Suppressor macrophage (primary cell): ENCODE measurements around the gene HOXC11.
A peak's percentile ranks its signal among the peaks of the same experiment; 100 is the strongest.

Experiments
- DNase-seq, 4 experiments: peaks; one replicate each; pipeline ENCODE4 v3.0.0-alpha.2; 2020 to 2022

HOXC11 gene

DNA sequence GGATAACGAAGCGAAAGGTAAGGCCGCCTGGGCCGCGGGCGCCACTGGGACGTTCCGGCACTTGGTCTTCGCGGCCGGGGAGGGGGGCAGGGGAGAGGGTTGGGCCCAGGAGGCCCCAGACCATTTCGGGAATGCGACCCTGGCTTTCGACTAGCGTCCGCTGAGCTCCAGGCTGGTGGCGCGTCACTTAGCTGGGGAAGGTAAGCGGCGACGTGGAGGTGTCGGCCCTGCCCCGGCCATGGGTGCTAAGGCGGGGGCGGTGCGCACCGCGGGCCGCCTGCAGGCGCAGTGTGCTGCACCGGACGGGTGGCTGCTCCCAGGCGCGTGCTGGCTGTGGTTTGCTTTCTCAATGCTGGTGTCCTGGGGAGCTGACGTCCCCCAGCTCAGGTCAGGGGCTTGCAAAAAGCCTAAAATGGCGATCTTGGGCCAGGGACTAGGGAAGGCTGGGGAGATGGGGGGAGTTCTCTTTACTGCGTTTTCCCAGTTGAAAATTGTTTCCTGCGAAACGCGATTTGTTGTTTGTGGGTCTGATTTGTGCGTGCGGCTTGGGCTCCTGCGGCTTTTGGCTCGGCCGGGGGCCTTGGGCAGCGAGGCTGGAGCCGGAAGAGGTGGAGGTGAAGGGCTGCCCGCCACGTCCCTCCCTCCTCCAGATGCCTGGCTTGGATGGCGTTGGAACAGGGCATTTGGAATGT is 13.2 kb downstream of the HOXC11 start:
- DNase-seq: no peak

DNA sequence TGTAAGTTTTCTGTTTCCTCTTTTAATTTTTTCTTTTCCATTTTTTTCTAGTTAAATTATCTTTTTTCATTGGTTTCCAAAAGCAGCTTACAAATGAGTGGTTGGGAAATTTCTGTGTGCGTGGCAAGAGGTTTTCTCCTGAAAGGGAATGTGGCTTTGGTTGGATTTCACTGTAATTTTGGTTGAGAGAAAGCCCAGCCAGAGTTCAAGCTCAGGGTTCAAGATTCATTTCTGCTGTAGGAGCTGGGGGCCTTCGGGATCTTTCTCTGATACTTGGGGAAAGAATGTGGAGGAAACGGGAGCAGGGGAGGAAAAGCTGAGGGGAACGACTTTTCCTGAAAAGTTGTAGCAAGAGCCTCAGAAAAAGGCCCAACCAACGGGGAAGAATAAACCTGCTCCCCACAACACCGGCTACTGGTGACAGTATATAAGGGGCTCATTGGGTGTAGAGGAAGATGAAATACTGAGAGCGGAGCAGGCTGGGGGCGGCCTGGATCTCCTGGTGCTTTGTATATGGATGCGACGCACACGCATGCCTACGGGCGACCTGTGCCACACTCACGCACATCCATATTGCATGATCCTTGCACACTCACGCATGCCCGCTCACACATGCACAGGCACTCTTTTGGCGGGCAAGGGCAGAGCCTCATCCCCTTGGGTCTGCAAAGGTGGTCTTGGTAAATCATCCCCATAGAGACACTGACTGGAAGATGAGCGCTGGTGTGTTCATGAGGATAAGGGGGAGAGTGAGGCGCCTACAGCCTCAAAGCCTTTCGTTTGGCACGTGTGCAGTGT is 14.0 kb downstream of the HOXC11 start:
- no peak for DNase-seq

DNA sequence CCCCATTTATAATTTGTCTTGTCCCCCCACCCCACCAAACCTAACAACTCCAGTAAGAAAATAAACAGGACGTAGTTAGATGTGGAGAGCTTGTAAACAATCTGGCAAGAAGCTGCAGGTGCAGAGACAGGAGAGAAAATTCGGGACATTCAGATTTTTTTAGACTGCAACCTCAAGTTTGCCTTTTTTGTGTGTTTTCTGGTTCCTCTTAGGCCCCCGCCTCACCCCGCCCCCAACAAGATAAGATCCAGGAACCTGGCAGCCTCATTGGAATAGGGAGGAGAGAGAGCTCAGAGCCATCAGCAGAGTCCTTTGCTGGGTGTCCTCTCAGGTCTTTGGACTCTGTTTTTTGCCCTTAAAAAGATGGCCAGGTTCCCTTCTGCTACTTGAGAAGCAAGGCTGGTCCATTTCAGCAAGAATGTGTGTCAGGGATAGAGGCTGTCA is 14.9 kb downstream of the HOXC11 start:
- DNase-seq: no peak

DNA sequence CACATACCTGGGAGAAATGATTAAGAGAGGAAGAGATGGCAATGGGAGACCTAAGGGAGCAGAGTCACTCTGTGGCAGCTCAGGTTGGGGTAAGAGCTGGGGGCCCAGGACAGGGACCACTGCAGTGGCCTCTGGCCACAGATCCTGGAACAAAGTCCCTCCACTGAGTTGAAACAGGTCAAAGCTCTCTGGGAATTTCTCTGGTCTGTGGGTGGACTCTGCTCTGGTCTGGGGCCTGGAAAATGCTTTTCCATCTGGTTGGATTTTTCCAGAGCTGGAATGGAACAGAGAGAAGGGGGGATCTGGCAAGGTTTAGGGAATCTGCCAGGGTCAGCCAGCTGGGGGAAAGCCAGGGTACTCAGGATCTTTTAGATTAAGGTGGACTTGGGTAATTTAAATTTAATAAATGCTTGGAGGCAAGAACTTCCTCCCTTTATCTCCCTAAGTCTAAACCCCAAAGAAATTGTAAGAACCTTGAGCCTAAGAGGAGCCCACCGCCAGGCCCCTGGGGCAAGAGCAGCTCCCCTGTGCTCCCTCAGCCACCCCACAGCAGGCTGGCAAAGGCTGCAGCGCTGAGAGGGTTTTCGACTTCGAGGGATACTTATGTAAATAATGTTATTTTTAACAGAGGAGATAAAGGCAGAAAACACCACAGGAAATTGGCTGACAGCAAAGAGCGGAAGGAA is 15.8 kb downstream of the HOXC11 start:
- DNase-seq: no peak

DNA sequence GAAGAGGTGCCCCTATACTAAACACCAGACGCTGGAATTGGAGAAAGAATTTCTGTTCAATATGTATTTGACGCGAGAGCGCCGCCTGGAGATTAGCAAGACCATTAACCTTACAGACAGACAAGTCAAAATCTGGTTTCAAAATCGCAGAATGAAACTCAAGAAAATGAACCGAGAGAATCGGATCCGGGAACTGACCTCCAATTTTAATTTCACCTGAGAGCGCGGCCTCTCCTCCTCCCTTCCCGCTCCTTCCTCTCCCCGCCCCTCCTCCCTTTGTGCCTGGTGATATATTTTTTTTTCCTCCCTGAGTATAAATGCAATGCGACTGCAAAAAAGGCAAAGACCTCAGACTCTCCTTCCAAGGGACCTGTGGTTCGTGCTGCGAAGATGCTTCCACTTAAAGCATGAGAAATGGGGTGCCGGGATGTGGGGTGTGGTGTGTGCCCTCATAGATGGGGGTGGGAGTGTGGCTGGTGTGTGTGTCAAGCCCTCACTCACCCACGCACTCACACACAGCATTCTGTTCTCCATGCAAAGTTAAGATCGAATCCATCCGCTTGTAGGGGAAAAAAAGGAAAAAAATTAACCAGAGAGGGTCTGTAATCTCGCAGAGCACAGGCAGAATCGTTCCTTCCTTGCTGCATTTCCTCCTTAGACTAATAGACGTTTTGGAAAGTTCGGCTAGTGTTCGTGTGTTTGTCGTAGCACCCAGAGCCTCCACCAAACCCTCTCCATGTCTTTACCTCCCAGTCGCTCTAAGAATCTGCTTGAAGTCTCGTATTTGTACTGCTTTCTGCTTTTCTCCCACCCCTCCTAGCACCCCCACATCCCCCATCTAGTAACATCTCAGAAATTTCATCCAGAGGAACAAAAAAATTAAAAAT is 16.5 kb downstream of the HOXC11 start:
- DNase-seq: peak; percentile 34 to 62 (median 44)

DNA sequence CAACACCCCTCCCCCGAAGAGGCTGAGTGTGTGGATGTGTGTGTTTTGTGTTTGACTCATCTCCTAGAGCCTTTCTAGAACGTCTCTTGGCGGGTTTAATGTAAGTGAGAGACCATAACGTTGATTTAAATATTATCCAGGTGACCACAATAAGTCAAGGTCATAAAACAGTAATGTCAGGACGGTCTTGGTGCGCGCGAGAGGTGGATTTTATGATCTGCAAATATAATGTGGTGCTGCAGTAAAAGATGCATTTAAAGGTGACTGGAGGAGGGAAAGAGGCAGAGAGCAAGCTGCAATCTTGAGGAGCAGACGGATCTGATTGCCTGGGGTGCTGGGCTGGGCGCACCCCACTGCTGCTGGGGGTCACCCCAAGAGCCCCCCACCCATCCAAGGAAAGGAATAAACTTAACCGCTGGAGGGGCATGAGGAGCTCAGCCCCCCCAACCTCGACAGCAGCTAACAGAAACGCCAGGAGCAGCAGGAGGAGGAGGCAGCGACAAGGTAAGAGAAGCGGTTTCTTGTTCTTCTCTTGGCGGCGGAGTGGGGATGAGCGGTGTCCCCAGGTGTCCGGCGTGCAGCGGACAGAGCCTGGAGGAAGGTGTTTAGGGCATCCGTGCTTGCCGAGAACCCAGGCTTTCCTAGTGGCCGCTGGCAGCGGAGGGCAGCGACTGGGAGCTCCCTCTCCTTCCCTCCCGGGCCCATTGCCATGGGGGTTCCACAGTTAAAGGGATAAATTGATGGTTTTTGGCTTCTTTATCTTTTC is 17.6 kb downstream of the HOXC11 start:
- DNase-seq: no peak

DNA sequence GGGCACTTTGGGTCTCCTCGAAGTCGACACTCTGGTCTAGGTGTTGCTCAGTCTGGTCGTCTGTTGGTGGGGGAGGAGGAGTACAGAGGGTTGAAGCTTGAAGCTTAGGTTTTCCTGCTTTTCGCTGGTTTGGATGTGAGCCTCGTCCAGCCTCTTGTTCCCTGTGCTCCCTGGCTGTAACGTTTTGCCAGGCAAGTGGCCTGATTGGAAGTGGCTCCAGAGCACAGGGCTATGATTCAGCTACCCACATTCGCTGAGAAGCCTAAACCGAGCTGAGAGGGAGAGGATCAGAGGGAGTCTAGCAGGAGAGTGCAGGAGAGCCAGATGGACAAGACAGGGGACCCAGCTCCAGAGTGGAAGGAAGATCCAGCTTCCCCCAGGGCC is 18.1 kb downstream of the HOXC11 start:
- DNase-seq: no peak

DNA sequence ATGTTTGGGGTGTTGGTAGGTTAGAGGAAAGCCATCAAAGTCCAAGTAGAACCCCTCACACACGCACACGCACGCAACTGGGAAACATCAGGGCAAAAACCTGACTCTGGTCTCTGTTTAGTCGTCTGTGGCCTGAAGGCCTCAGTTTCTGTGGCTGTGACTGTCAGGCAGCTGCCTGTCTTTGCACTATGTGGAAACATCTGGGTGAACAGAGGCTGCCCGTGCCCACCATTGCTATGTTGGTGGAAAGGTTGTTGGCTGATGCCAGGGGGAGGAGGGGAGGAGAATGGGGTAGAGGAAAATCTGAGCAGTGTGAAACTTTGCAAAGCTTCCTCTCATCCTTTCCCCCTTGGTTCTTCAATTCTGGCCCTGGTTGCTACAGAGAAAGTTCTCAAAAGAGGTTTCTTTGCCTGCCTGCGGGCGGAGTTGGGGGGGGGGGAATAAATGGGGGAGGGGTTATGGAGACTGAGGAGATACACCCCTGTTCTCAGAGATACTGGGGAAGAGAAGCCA is 19.5 kb downstream of the HOXC11 start:
- DNase-seq: no peak

DNA sequence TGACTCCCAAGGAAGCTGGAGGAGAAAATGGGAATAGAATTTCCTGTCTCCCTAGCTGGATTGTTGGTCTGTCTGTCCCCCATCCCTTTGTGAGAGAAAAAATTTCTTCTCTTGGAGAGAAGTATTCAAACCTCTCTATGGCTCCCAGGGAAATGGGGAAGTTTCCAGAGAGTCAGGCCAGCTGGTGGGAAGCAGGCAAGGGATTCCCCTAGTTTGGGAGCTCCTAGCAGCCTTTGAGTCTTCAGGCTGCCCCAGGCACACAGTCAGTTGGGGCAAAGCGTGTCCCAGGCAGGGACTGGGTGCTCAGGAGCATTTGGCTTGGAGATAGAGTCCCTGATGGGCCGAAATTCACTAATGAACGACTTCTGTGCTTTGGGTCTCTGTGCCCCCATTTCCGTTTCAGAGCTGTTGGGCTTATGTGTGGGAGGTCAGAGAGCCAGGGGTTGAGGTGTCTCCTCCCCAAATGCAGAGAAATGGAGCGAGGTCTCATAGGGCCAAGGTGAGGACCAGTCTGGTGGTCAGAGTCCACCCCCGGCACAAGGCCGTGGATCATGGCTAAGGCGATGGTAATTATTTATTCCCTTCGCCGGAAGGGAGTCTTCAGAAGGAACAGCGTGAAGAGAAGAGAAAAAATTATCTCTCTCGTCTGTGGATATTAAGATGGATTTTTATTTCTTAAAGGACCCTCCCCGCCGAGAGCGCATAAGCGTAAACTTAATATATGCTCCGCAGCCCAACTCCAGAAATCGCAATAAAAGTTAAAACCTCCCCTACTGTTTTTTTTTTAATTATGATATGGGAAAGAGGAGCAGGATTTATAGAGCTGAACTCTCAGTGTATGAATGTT is 20.5 kb downstream of the HOXC11 start:
- DNase-seq: peak in 2 of 4 experiments; percentile 19 to 30

DNA sequence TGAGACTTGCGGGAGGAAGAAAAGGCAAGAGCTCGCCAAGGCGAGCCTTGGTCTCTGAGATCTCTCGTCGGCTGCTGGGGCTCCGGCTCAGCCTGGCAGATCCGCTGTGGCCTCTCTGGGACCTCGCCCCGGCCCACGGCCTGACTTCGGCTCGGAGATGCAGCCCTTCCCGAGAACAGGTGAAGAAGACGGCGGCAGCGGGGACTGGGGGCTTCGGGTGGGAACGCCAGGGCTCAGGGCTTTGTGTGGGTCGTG is 21.0 kb downstream of the HOXC11 start:
- no peak for DNase-seq

DNA sequence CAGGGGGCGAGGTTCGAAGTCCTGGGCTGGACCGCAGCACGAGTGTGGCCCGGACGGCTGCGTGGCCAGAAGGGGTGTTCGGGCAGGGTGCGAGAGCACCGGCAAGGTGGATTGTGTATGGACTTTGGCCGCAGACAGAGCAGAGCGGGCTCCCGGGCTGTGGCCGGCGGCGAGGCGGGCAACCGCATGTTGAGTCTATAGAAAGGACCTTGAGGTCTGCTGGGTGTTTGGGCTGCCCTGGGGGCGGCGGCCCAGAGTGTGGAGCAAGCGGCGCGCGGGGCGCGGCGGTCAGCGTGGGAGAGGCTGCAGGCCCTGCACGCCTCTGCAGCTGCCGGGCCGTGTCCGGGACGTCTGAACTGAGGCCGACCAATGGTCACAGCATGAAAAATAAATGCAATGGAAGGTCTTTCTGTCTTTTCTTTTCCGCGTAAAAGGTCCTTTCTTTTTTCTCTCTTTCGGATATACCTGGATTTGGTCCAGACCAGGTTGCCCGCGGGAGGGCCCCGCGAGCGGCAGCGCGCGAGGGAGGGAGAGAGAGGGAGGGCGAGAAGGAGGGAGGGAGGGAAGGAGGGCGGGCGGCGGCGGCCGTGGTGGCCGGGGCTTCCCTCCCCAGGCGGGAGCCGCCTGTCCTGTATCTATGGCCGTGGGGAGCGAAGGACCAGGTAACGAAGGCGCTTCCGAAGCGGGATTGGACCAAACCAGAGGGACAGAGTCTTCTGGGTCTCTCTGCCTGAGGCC is 21.5 kb downstream of the HOXC11 start:
- DNase-seq: no peak

DNA sequence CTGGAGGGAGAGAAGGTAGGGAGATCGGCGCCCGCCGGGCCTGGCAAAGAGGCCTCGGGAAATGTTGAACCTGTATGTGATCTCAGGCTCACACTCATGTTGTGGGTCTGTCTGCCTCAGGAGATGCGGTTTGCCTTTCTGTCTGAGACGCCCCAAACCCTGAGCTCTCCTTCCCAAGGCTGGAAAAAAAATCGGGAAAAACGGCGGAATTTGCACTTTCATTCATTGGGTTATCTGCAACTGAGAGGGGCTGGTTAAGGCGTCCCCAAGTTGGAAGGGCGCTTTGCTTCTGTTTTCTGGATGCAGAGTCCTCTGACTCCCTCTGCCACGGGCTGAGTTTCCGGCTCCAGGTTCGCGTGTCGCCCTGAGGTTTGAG is 22.1 kb downstream of the HOXC11 start:
- DNase-seq: peak in 2 of 4 experiments; percentile 17 to 23

DNA sequence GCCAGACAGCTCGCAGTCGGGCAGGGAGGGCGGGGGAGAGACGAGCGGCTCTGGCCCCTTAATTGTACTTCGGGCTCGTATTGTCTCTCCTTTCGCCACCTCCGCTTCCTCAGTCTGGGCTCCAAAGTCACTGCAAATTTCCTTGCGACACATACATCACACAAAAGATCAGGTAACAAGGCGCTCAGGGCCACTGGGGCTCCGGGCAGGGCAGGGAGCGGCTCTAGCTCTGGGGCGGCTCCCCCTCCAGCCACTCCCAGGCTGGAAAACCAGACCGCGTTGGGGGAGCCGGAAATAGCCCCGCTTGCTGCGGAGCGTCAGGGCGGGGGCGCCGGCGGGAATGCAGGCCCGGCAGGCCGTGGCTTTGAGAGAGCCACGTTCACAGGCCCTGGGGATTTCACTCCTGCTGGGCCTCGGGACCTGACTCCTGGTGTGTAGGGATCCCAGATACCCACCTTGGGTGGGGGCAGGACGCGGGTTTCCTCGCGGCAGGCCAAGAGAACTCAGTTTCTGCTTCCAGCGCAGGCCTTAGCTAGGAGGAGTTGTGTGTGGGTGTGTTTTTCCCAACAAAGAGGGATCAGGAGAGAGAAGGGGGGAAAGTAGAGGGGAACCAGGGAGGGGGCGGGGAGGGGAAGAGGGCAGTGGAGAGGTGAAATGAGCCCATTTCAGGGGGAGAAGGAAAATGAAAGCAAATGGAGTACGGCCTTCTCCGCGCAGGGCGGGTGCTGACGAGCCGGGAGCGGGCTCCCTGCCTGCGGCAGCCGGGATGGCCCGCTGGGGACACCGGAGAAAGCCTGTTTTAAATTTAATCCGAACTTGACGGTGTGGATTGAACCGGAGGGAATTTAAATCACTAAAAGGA is 22.7 kb downstream of the HOXC11 start:
- peak in 2 of 4 experiments; percentile 35 to 45 for DNase-seq

DNA sequence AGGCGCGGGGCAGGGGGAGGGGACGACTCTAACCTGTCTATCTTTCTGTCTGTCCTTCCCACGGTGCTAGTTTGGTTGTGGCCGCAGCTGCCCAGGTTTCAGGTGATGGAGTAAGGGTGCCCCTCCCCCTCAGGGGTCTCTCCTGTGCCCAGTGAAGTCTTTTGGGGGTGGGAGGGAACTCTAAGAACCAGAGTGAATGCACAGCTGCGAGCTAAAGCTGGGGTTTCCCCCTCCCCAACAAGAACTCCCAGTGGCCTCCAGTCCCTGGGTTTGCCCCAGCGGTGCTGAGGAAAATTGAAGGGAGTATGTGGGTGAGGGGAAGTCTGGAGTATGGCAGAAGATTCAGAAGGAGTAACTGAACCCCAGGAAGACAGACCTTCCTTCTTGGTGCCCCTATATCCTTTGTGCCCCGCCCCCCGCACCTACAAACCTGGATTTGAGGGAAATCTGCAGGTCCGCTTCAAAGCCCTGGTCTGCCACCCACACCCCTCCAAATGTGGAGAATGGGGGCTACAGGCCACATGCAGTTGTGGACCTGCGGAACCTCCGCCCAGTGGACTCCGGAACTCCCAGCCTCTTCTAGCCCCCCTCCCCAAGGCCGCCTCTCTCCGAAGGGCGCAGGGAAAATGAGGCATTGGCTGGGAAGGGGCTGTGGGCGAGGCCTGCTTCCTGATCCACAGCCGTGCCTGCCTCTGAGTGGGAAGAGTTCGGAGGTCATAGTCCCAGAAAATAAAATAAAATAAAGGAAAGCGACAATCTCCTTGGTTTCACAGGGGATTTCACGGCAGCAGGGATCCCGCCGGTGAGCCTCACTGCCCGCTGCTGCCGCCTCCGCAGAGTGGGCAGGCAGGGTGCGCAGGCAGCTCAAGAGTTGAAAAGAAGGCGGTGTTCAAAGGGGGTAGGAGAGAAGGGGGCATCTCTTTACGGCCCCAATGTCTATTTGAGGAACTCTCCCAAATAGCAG is 23.6 kb downstream of the HOXC11 start:
- DNase-seq: no peak

DNA sequence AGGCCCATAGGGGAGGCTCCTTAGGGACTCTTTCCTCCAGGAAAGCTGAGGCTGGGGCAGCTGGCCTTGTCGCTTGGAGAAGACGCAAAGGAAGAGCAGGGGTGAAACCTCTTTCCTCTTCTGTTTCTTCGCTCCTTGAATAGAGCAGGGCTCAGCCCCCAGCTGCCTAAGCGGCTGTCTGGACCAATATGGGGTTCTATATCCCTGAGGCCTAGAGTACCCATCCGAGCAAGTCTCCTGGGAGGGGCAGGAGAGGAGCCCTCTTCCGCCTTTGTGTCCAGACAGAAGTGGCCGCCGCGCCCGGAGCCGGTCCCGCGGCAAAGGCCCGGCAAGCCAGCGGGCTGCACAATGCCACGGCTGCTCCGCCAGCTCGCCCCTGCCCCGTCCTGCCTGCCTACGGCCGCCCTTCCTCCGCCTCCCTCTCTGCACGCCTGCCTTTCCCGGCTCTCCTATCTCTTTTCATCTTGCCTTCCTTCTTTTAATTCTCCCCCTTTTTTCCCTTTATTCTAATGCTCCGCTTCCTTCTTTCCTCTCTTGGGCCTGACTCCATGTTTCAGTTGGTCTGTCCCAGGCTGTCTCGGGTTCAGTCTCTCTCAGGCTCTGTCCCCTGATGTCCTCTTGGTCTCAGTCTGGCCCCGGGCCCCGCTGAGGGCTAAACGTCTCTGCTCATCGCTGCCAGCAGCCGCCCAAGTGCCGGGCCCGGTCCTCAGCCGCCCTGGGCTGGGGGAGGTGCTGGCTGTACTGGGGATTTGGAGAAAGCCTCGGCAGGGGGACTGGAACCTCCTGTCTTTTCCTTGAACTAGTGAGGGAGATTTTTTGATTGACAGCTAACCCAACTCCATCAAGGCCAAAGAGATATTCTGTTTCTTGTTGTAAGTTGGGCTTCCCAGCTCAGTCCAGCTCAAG is 24.5 kb downstream of the HOXC11 start:
- no peak for DNase-seq

DNA sequence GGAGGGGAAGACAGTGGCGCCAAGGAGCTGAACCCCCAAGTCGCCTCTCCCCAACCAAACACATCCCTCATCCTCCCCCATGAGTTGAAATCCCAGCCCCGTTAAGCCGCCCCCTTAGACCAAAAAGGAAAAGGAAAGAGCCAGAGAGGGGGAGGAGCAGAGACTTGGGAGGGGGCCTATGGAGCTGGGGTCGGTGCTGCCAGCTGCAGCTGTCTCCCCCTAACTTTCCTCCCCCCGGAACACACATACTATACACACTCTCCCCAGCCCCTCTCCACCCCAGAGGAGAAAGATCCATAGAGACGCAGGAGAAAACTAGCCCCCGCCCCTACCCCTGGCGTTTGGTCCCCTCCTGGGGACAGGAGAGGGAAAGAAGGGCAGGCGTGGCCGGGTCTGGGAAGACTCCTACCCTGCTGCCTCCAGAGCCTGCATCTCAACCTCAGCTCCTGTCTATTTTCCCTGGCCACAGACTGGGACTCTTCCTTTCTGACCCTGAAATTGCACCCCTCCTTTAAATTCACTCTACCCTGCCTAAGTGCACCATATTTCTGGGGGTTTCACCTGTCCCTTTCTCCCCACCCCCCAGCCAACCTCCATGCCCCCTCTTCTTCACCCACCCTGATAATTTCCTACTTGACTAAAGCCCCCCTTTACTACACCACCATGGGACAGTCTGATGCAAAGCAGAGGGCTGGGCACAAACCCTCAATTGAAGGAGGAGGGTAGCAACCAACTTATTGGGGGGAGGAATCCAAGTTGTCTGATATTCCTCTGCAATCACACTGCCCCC is 25.4 kb downstream of the HOXC11 start:
- no peak for DNase-seq
